B cell (primary cell): ENCODE measurements around the gene ITPR2. TPM values are rescaled to one million over a fixed set of nuclear protein-coding genes. Genes with fewer than 3 reads are reported as not detected.

Experiments
- ATAC-seq: fragments of 200-7000 bp; cut with Tn5 transposase; one replicate; pipeline ENCODE4 v1.10.0; 2021; ENCODE audit warnings: low read depth, mild to moderate bottlenecking, moderate number of reproducible peaks, moderate library complexity
- CTCF ChIA-PET: fragments of 350-600 bp; sonication (Branson Sonifier 250); formaldehyde crosslinking; loops from one replicate; lab custom pipeline; 2021; ENCODE audit warnings: antibody characterized with exemption, inconsistent platforms; lab: Charles Lee
- POLR2A ChIA-PET: fragments of 350-600 bp; sonication (Branson Sonifier 250); formaldehyde crosslinking; loops from one replicate; lab custom pipeline; 2021; ENCODE audit warnings: antibody characterized with exemption; lab: Charles Lee
- DNase-seq: peaks from one replicate; pipeline ENCODE4 v3.0.0; 2013
- H2AFZ ChIP-seq: 2 replicates; pipeline ENCODE4 v1.6.1; 2012; ENCODE audit warnings: mild to moderate bottlenecking, low read depth, low read length; ENCODE audit not compliant: insufficient read depth, poor library complexity, severe bottlenecking
- H3K27ac ChIP-seq, 2 donors: 1 replicate in 1 of 2; 2 replicates in 1 of 2; pipeline ENCODE4 v1.5.1; 2012 to 2013; ENCODE audit warnings: low read length in 2 of 2, mild to moderate bottlenecking in 2 of 2, moderate library complexity in 1 of 2
- H3K27me3 ChIP-seq, 4 experiments: fragments of 200-600 bp in 1 of 4; sonication (generic) in 1 of 4; replicated peaks in 1 of 4; 1 replicate in 2 of 4; 2 replicates in 2 of 4; pipeline versions ENCODE4 v1.6.1 to v1.7.0; 2013 to 2016; ENCODE audit warnings: low read length in 3 of 4, mild to moderate bottlenecking in 2 of 4, mixed read lengths in 1 of 4, moderate library complexity in 1 of 4; ENCODE audit not compliant: insufficient read depth in 4 of 4, control insufficient read depth in 3 of 4; ENCODE audit errors: control extremely low read depth in 1 of 4
- H3K36me3 ChIP-seq, 2 experiments: replicated peaks in 1 of 2; 1 replicate in 1 of 2; 2 replicates in 1 of 2; pipeline versions ENCODE4 v1.6.1 to v1.7.1; 2013; ENCODE audit warnings: low read length in 1 of 2; ENCODE audit not compliant: insufficient read depth in 2 of 2, control insufficient read depth in 1 of 2; ENCODE audit errors: control extremely low read depth in 1 of 2, extremely low read depth in 1 of 2
- H3K4me1 ChIP-seq, 2 donors: fragments of 200-600 bp in 1 of 2; sonication (generic) in 1 of 2; 1 replicate in 1 of 2; 2 replicates in 1 of 2; pipeline versions ENCODE4 v1.5.1 to v1.6.1; 2013 to 2017; ENCODE audit warnings: low read length in 2 of 2; ENCODE audit not compliant: control insufficient read depth in 2 of 2, insufficient read depth in 2 of 2
- H3K4me2 ChIP-seq: replicated peaks from 2 replicates; pipeline ENCODE3; 2012; ENCODE audit warnings: mild to moderate bottlenecking, low read depth, low read length; ENCODE audit not compliant: poor library complexity, severe bottlenecking
- H3K4me3 ChIP-seq, 5 experiments: fragments of 200-600 bp in 1 of 5; sonication (generic) in 1 of 5; 1 replicate in 3 of 5; 2 replicates in 2 of 5; pipeline versions ENCODE4 v1.5.1 to v1.7.0; 2011 to 2016; ENCODE audit warnings: low read length in 4 of 5, mild to moderate bottlenecking in 4 of 5, low read depth in 2 of 5, control low read depth in 1 of 5, moderate library complexity in 1 of 5; ENCODE audit not compliant: insufficient read depth in 1 of 5; ENCODE audit errors: control extremely low read depth in 1 of 5, extremely low read depth in 1 of 5
- H3K79me2 ChIP-seq: fragments of 200-600 bp; sonication (generic); one replicate; pipeline ENCODE4 v1.6.0; 2016; ENCODE audit warnings: low read length; ENCODE audit not compliant: control insufficient read depth, insufficient read depth
- H3K9ac ChIP-seq: fragments of 200-600 bp; sonication (generic); 2 replicates; pipeline ENCODE4 v1.6.1; 2017; ENCODE audit warnings: mild to moderate bottlenecking, low read length, moderate library complexity
- H3K9me3 ChIP-seq, 3 donors: one replicate each; pipeline versions ENCODE4 v1.6.1 to v1.7.1; 2013; ENCODE audit warnings: low read length in 2 of 3; ENCODE audit not compliant: control insufficient read depth in 2 of 3, insufficient read depth in 1 of 3; ENCODE audit errors: control extremely low read depth in 1 of 3
- H4K20me1 ChIP-seq: 2 replicates; pipeline ENCODE4 v1.6.0; 2012; ENCODE audit warnings: mild to moderate bottlenecking, low read length; ENCODE audit not compliant: insufficient read depth, control insufficient read depth, poor library complexity, severe bottlenecking
- H3K27ac Mint-ChIP-seq: one replicate; pipeline ENCODE4 v1.8.0; 2021; ENCODE audit warnings: mixed read lengths
- H3K27me3 Mint-ChIP-seq: one replicate; pipeline ENCODE4 v1.8.0; 2021; ENCODE audit warnings: mixed read lengths
- H3K4me1 Mint-ChIP-seq: one replicate; pipeline ENCODE4 v1.8.0; 2021; ENCODE audit warnings: mixed read lengths
- H3K4me3 Mint-ChIP-seq: one replicate; pipeline ENCODE4 v1.8.0; 2021; ENCODE audit warnings: mixed read lengths
- H3K9me3 Mint-ChIP-seq: one replicate; pipeline ENCODE4 v1.8.0; 2022; ENCODE audit warnings: mixed read lengths; ENCODE audit not compliant: insufficient read depth
- EZH2 ChIP-seq: IDR thresholded peaks from 2 replicates; pipeline ENCODE4 v1.6.1; 2012; ENCODE audit warnings: borderline replicate concordance, low read depth, mild to moderate bottlenecking, moderate library complexity, low read length; ENCODE audit not compliant: insufficient read depth, poor library complexity, severe bottlenecking
- WGBS: methylation state at CpG from one replicate; pipeline ENCODE4 v1.1.5; 2013; ENCODE audit warnings: missing lambda C conversion rate; ENCODE audit not compliant: insufficient coverage; 5-methylcytosine and 5-hydroxymethylcytosine counted together
- intact Hi-C: fragments of 100-400 bp; cut with micrococcal nuclease; formaldehyde crosslinking; loops from one replicate; pipeline ENCODE4 v1.10.0; 2022
- polyA plus RNA-seq: library from polyadenylated mRNA; depleted of rRNA; stranded (reverse); fragments of >200 nt; gene quantifications from 2 replicates; pipeline ENCODE4 v1.2.3, GENCODE V29; 2012
- total RNA-seq, 2 donors: library from RNA; stranded (reverse); fragments of 120-200 nt in 1 of 2; gene quantifications; 1 replicate in 1 of 2; 2 replicates in 1 of 2; pipeline versions ENCODE4 v1.2.3 to v1.2.4, GENCODE V29; 2013 to 2022
- TF ChIP-seq, protein P1 (sequence below): fragments of 200-600 bp; IDR thresholded peaks from one replicate; pipeline ENCODE4 v1.8.0; 2022; ENCODE audit warnings: antibody characterized with exemption, mild to moderate bottlenecking

The ITPR2 gene
- total and polyA plus RNA-seq, 2 donors (not counting 1 experiment from before 2014, with no cell fraction given): 4.3 to 113 TPM

GRCh38 chr12:26736563-26737486 is 96.2 kb downstream of the ITPR2 start:
- H3K27ac Mint-ChIP-seq: no peak overlapping the region
- WGBS: 94% methylated on average over 8 of the region's 16 CpGs
- H3K4me1 Mint-ChIP-seq: peaks cover 40% of the 10 kb centered on the region
- TF ChIP-seq, protein P1, sequence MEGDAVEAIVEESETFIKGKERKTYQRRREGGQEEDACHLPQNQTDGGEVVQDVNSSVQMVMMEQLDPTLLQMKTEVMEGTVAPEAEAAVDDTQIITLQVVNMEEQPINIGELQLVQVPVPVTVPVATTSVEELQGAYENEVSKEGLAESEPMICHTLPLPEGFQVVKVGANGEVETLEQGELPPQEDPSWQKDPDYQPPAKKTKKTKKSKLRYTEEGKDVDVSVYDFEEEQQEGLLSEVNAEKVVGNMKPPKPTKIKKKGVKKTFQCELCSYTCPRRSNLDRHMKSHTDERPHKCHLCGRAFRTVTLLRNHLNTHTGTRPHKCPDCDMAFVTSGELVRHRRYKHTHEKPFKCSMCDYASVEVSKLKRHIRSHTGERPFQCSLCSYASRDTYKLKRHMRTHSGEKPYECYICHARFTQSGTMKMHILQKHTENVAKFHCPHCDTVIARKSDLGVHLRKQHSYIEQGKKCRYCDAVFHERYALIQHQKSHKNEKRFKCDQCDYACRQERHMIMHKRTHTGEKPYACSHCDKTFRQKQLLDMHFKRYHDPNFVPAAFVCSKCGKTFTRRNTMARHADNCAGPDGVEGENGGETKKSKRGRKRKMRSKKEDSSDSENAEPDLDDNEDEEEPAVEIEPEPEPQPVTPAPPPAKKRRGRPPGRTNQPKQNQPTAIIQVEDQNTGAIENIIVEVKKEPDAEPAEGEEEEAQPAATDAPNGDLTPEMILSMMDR: no peak
- no peak for TF ChIP-seq EZH2
- intact Hi-C loops: no loop called here
- ATAC-seq: no peak
- no peak overlapping the region for H3K27ac ChIP-seq
- H3K9ac ChIP-seq: no peak overlapping the region
- H3K27me3 ChIP-seq: no peaks in the 10 kb centered on the region
- H4K20me1 ChIP-seq: no peaks in the 10 kb centered on the region
- no peaks in the 10 kb centered on the region for H3K27me3 Mint-ChIP-seq
- H3K36me3 ChIP-seq: peaks cover 0 to 2% of the 10 kb centered on the region in 2 experiments
- no peak overlapping the region for H3K4me3 Mint-ChIP-seq
- POLR2A ChIA-PET: no interaction called here
- no peak overlapping the region for H3K4me3 ChIP-seq
- DNase-seq: no peak
- H2AFZ ChIP-seq: no peak overlapping the region
- H3K4me2 ChIP-seq: no peak overlapping the region
- peaks cover 3 to 8% (median 4%) of the 10 kb centered on the region in 3 donors for H3K9me3 ChIP-seq
- H3K79me2 ChIP-seq: peaks cover 50% of the 10 kb centered on the region
- CTCF ChIA-PET: no interaction called here
- peaks cover 4% of the 10 kb centered on the region for H3K9me3 Mint-ChIP-seq
- peaks cover 12 to 17% of the 10 kb centered on the region in 2 donors for H3K4me1 ChIP-seq

DNA sequence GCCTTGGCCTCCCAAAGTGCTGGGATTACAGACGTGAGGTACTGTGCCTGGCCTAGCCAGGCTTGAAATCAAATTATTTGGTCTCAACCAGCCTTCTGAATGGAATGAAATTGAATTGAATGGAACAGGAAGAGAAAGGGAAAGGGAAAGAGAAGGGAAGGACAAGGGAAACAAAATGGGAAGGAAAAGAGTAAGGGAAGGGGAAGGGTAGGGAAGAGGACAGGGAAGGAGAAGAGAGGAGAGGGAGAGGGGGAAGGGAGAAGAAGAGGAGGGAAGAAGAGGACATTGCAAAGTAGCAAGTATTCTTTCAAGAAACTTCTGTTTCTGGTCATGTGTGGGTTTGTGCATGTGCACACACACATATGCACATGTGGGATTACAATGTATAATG is 97.8 kb downstream of the ITPR2 start:
- peaks cover 51% of the 10 kb centered on the region for H3K79me2 ChIP-seq
- intact Hi-C loops: no loop called here
- no peak for ATAC-seq
- TF ChIP-seq, protein P1: no peak
- TF ChIP-seq EZH2: no peak
- H3K27ac ChIP-seq: no peak overlapping the region
- Mint-ChIP-seq H3K9me3 (peaks cover 2% of the 10 kb centered on the region), H3K4me3 (no peak overlapping the region), H3K27me3 (no peaks in the 10 kb centered on the region), H3K27ac (no peak overlapping the region), H3K4me1 (peaks cover 47% of the 10 kb centered on the region)
- CTCF ChIA-PET: no interaction called here
- H2AFZ ChIP-seq: no peak overlapping the region
- POLR2A ChIA-PET: no interaction called here
- peaks cover 0 to 2% of the 10 kb centered on the region in 2 experiments for H3K36me3 ChIP-seq
- H3K4me2 ChIP-seq: no peak overlapping the region
- no peak overlapping the region for H3K4me3 ChIP-seq
- H3K27me3 ChIP-seq: no peaks in the 10 kb centered on the region
- no peak overlapping the region for H3K9ac ChIP-seq
- WGBS: 100% methylated on average over 1 of the region's 1 CpG
- peaks cover 0 to 8% (median 4%) of the 10 kb centered on the region in 3 donors for H3K9me3 ChIP-seq
- no peak for DNase-seq
- peaks cover 18 to 21% of the 10 kb centered on the region in 2 donors for H3K4me1 ChIP-seq
- no peaks in the 10 kb centered on the region for H4K20me1 ChIP-seq
